Adrenal gland (tissue), 5 donors: Measurements from ENCODE around the gene ST3GAL4.

Source experiments
- POLR2A ChIP-seq, 2 donors: fragments of 450-650 bp; IDR thresholded peaks; one replicate each; pipeline ENCODE4 v1.6.1; 2017; ENCODE audit warnings: antibody characterized with exemption in 2 of 2, mild to moderate bottlenecking in 2 of 2, moderate library complexity in 1 of 2
- TF ChIP-seq, protein P1 (sequence below), 6 experiments: fragments of 450-650 bp in 4 of 6; fragments of 200-600 bp in 2 of 6; sonication (generic) in 1 of 6; IDR thresholded peaks; 1 replicate in 5 of 6; 2 replicates in 1 of 6; pipeline versions ENCODE4 v1.5.1 to v1.8.0; 2016 to 2021; ENCODE audit warnings: antibody characterized with exemption in 6 of 6, mild to moderate bottlenecking in 2 of 6, moderate library complexity in 1 of 6
- donor health status: DM: no; HTN: no; CAD: no.

DNA sequence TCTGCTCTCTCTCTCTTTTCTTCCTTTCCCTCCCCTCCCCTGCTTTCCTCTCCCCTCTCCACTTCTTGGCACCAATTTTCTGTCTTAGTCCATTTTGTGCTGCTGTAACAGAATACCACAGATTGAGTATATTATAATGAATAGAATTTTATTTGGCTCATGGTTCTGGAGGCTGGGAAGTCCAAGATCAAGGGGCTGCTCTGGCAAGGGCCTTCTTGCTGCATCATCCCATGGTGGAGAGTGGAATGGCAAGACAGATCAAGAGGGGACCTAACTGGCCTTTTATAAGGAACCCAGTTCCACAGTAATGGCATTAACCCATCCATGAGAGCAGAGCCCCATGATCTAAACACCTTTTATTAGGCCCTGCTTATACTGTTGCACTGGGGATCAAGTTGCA, 44.5 kb downstream of the ST3GAL4 start:
- TF ChIP-seq POLR2A (IDR thresholded peaks at IDR 0.05) = no peak
- TF ChIP-seq, protein P1, sequence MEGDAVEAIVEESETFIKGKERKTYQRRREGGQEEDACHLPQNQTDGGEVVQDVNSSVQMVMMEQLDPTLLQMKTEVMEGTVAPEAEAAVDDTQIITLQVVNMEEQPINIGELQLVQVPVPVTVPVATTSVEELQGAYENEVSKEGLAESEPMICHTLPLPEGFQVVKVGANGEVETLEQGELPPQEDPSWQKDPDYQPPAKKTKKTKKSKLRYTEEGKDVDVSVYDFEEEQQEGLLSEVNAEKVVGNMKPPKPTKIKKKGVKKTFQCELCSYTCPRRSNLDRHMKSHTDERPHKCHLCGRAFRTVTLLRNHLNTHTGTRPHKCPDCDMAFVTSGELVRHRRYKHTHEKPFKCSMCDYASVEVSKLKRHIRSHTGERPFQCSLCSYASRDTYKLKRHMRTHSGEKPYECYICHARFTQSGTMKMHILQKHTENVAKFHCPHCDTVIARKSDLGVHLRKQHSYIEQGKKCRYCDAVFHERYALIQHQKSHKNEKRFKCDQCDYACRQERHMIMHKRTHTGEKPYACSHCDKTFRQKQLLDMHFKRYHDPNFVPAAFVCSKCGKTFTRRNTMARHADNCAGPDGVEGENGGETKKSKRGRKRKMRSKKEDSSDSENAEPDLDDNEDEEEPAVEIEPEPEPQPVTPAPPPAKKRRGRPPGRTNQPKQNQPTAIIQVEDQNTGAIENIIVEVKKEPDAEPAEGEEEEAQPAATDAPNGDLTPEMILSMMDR (IDR thresholded peaks at IDR 0.05) = no peak
